GM18498 (cell line): ENCODE results near the gene UBE2QL1.

Source experiments
- ATAC-seq: cut with Tn5 transposase; IDR thresholded peaks from one replicate; pipeline ENCODE4 v1.9.1; 2021; ENCODE audit warnings: mild to moderate bottlenecking, moderate library complexity; ENCODE audit not compliant: unreplicated experiment

Gene UBE2QL1

DNA sequence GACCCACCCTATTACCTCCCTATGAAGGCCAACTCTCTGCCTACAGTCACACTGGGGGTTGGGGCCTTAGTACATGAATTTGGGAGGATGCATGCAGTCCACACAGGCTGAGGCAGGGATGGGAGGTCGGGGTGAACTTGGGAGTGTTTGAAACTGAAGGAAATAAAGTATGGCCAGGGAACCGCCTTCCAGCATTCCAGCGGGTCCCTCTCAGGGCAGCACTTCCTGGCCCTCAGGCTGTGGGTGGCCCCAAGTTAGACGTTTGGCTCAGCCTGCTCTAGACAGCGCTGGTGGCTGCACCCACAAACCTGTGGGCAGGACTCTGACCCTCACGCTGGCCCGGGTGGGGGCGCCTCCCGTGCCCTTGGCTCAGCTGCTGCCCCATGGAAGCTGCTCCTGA is 74.3 kb downstream of the UBE2QL1 start:
- no peak for ATAC-seq

DNA sequence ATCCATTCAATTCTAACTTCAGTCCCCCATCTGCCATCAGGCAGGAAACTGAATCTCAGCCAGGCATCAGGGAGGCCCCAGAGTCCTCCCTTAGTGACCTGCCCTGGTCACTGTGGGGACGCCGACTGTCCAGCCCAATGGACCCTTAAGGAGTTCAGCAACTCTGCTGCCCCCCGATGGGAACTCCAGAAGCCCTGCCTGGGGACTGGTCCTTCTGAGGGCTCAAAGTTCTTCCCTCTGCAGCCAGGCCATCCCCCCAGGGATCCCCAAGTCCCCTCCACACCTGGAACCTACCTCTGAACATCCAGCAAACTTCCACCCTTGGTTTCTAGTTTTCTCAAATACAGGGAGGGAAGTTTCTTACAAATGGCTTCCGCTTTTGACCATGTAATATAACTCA is 76.8 kb downstream of the UBE2QL1 start:
- no peak for ATAC-seq

DNA sequence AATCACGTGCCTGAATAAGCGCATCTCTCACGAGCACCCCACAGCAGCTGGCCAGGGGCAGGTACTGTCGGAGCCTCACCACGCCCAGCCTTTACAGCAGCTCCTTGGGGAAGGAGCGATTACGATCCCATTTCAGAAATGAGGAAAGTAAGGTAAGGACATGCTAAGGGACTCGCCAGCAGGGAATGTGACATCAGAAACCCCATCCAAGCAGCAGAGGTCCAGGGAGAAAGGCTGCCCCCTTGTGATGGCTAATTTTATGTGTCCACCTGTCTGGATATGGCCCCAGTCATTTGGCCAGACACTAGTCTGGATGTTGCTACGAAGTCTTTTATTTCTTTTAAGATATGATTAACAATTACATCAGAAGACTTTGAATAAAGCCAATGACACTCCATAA is 77.3 kb downstream of the UBE2QL1 start:
- no peak for ATAC-seq

DNA sequence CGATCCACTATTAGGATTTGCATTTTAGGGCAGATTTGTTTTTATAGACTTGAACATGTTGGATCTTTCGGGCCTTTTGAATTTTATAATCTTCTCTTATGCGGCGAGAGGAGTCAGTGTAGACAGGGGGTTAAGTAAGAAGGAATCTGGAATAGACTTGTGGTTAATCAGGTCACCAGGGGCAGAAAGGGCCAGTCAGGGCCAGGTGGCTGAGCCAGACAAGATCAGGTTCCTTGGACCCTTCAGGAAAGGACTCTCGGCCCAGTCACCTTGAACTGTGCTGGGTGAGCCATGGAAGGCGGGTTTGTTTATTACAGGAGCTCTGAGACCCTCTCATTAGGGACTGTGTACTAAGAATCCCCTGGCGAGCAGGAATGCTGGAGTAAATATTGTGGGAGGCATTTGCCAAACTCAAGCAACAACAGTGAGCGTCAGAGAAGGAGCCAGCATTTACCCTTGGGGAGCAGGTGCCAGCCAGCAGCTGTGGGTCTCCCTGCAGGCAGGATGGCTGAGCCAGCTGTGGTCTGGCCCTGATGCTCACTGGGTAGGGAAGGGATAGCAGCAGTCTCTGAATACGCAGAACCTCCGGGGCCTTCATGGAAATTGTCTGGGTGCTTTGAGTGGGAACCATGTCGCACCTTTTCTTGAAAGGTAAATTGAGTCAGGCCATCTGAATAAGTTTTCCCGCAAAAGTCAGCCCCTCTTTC is 79.2 kb downstream of the UBE2QL1 start:
- no peak for ATAC-seq

DNA sequence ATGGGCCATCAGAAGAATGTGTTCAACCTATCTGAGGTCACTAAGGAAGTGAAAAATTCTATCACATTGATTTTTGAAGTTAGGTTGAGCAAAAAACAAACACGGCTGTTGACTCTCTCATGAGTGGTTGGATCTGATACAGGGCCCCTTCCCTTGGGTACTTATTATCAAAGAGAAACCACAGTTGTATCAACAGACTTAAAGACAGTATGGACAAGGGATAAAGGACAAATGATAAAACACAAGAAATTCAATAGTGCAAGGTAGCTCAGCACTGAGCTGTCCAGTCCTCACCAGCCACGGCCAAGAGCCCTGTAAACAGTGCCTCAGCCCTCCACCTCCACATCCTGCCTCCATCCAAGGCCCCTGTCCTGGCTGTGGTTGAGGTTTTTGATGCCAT is 86.9 kb downstream of the UBE2QL1 start:
- ATAC-seq, result no peak

DNA sequence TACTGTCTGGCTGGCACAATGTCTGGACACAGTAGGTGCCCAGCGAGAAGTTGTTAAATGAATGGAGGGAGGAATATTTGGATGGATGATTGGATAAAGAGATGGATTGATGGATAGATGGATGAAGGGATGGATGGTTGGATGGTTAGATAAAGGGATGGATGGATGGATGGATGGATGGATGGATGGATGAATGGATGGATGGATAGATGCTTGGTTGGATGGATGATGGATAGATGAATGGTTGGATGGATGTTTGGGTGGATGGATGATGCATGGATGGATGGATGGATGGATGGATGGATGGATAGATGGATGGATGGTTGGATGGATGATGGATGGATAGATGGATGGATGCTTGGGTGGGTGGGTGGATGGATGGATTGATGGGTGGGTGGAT is 90.4 kb downstream of the UBE2QL1 start:
- ATAC-seq, result no peak

DNA sequence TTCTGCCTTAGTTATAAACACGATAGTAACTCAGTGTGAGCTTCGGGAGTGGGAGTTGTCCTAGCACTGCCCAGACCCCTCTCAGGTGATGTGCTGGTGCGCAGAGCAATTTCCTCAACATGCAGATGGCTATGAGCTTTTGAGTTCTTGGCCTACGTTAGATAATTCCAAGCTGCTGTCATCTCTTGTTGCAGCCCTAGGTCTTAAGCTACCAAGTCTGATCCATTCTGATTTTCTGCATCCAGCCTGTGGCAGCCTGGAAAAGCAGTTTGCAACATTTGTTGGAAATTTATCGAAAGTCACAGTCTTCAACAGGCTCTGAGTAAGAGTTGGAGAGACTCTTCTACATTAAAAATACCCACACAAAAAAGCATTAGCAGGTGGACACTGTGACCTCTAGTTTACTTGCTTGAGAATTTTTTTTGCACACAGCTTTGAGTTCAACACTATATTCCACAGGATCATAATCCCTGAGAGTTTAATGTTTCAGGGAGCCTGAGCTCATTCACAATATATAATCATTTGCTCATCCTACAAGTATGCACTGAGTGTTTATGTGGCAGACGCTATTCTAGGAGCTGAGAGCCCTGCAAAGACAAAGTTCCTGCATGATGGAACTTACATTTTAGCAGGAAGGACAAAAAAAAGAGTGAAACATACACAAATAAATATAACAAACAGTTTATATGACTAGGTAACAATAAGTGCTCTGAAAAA is 91.6 kb downstream of the UBE2QL1 start:
- no peak for ATAC-seq

DNA sequence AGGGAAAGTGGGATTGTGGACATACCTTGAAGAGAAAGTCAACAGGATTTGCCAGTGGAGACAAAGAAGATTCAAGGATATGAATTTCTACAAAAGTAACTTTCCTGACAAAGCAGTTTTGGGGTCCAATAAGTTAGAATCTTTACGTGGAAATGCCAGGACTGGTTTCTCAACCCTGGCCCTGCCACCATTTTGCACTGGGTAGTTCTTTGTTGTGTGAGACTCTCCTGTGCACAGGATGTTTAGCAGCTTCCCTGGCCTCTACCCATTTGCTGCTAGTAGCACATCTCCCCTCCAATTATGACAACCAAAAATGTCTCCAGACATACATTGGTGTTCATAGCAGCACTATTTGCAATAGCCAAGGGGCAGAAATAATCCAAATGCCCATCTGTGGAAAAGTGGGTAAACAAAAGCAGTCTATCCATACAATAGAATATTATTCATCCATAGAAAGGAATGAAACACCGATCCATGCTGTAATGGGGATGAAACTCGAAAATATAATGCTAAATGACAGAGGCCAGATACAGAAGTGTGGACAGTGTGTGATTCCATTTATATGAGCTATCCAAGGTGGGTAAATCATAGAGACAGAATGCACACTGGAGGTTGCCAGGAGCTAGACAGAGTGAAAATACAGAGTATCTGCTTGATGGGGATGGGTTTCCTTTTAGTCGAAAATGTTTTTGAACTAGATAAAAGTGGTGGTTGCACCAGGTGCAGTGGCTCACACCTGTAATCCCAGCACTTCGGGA is 92.8 kb downstream of the UBE2QL1 start:
- no peak for ATAC-seq

DNA sequence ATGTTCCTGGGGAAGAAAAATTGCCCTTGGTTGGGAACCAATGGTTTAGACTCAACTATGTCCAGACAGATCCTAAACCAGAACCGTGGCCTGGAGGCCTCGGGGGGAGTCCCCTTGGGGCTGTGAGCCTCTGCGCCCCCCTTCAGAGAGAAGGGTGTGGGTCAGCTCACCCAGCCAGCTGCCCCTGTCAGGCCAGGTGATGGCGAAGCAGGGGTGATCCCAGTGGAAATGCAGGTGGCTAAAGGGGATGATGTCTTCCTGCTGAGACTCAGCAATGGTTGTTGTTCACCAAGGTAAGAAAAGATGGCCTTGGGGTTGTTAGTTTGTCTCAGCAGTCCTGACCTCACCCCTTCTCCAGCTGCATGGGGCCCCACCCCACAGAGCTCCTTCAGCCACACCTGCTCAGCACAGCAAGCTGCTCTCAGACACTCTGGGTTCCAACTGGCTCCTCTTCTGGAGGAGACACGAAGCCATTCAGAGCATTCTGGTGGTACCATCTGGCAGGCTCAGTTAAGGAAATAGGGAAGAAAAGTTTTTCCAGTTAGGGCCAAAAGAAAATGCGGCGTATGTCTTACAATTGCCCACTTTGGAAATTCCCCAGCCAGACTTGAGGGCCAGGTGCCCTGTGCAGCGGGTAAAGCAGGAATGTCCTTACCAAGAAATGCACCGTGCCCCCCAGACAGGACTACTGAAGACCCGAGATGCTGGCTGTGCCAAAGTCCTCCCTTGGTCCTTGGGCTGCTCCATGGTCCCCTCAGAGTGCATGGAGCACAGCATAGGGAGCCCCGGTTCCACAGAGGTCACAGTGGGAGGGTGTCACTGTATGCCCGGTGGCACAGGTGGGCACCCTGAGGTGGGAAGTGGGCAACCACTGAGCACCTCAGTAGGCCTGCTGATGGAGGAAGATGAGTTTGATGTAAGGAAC is 94.0 kb downstream of the UBE2QL1 start:
- ATAC-seq, result no peak

DNA sequence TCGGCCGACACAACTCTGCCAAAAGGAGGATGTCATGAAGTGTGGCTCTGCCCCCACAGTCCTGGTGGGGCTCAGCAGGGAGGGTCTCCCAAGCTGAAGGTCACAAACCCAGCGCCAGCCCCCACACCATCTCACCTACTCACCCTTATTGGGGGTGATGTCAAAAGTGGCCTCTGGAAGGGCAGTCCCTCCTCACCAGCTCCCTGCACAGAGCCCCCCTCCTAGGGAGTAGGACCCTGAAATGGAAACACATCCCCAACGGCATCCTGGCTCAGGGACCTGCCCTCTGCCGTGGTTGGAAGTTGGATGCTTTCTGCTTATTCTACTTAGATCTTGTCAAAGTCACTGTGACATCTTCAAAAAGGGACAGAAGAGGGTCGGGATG is 94.7 kb downstream of the UBE2QL1 start:
- no peak for ATAC-seq

DNA sequence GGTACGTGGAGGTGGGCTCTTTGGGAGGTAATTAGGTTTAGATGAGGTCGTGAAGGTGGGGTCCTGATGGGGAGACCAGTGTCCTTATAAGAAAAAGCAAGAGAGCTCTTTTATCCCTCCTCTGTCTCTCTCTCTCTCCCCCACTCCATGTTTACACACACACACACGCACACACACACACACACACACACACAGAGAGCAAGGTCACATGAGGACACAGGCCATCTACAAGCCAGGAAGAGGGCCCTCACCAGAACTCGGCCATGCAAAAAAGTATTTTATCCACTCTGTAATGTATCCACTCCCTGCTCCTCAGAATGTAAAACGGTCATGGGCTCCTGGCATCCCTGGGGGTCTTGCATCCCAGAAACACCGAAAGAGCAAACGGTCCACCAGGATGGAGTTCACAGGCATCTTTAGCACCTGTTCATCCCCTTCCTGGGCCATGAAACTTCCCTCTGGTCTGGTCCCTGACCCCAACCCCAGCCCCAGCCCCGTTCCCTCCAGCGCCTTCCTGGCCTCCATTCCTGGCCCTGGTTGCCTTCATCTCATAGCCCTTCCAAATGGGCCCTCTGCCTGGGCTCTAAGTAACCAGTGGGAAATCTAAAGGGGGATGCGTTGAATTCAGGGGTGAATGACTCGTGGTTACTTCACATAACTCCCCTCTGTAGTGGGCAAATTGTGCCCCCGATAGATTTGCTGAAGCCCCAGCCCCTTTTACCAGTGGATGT is 95.3 kb downstream of the UBE2QL1 start:
- ATAC-seq, result no peak
